Thymus (tissue), 11 donors: Measurements from ENCODE around the gene TM9SF4. TPM values are rescaled to one million over a fixed set of nuclear protein-coding genes. Genes with fewer than 3 reads are reported as not detected.
"Not testable (repeated sequence)": the region's sequence is repeated elsewhere in the genome, so short reads cannot be mapped to it uniquely, and the experiment has no call there.

Source experiments
- DNase-seq, 9 donors: peaks; one replicate each; pipeline ENCODE4 v3.0.0-alpha.2; 2013; ENCODE audit warnings: low spot score in 9 of 9, low read depth in 6 of 9, missing footprints in 1 of 9
- H3K27ac ChIP-seq, 2 donors: one replicate each; pipeline ENCODE4 v1.5.1; 2013; ENCODE audit warnings: control low read depth in 1 of 2, low read depth in 1 of 2, low read length in 1 of 2, mild to moderate bottlenecking in 1 of 2, moderate library complexity in 1 of 2
- H3K27me3 ChIP-seq, 2 donors: one replicate each; pipeline ENCODE4 v1.5.1; 2013; ENCODE audit warnings: low read length in 1 of 2; ENCODE audit not compliant: control insufficient read depth in 2 of 2, insufficient read depth in 1 of 2
- H3K36me3 ChIP-seq, 2 donors: one replicate each; pipeline ENCODE4 v1.5.1; 2013; ENCODE audit warnings: low read length in 1 of 2, mild to moderate bottlenecking in 1 of 2, moderate library complexity in 1 of 2; ENCODE audit not compliant: control insufficient read depth in 2 of 2, insufficient read depth in 2 of 2
- H3K4me1 ChIP-seq, 2 donors: one replicate each; pipeline ENCODE4 v1.5.1; 2013; ENCODE audit warnings: low read length in 2 of 2; ENCODE audit not compliant: control insufficient read depth in 2 of 2, insufficient read depth in 2 of 2
- H3K4me3 ChIP-seq, 2 donors: one replicate each; pipeline ENCODE4 v1.5.1; 2013; ENCODE audit warnings: low read length in 2 of 2, control low read depth in 1 of 2, mild to moderate bottlenecking in 1 of 2
- H3K9me3 ChIP-seq, 2 donors: one replicate each; pipeline ENCODE4 v1.5.1; 2013; ENCODE audit warnings: low read length in 1 of 2, mild to moderate bottlenecking in 1 of 2; ENCODE audit not compliant: control insufficient read depth in 2 of 2, insufficient read depth in 1 of 2
- WGBS: extraction: QIAGEN DNeasy Blood & Tissue Kit; methylation state at CpG from one replicate; pipeline ENCODE4 v1.1.7; 2013; 5-methylcytosine and 5-hydroxymethylcytosine counted together
- polyA plus RNA-seq: library from polyadenylated mRNA; stranded (reverse); fragments of 200-250 nt; gene quantifications from one replicate; pipeline ENCODE4 v1.2.3, GENCODE V29; 2013
- total RNA-seq: library from RNA; stranded (reverse); fragments of 120-200 nt; gene quantifications from one replicate; pipeline ENCODE4 v1.2.4, GENCODE V29; 2013
- donor health status: healthy.

TM9SF4 gene
- total and polyA plus RNA-seq, 2 donors, result 13.6 to 18.7 TPM

DNA sequence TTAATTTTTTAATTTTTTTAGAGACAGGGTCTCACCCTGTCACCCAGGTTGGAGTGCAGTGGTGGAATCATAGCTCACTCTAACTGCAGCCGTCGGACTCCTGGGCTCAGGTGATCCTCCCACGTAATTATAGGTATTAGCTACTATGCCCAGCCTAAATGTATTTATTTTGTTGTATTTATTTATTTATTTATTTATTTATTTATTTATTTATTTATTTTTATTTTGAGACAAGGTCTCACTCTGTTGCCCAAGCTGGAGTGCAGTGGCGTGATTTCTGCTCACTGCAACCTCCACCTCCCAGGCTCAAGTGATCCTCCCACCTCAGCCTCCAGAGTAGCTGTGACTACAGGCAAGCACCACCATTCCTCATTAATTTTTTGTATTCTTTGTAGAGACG is 8.9 kb downstream of the TM9SF4 start:
- DNase-seq, H3K27me3 ChIP-seq, H3K4me1 ChIP-seq, H3K27ac ChIP-seq, H3K36me3 ChIP-seq, H3K4me3 ChIP-seq, H3K9me3 ChIP-seq: not testable (repeated sequence)
- WGBS, result 98% methylated on average over 5 of the region's 5 CpGs

DNA sequence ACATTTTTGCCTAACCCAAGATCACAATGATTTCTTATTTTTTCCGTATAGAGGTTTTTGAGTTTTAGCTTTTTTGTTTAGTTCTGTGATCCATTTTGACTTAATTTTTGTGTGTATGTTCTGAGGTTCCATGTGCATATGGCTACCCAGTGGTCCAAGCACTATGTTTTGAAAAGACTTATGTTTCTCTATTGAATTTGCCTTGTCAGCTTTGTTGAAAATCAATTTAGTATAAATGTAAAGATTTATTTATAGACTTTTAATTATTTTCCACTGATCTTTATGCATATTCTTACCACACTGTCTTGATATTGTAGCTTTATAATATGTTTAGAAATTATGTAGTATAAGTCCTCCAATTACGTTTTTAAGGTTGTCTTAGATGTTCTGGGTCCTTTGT is 10.2 kb downstream of the TM9SF4 start:
- 97% methylated on average over 2 of the region's 2 CpGs for WGBS
- Histone ChIP-seq H3K4me1 (peaks cover 0 to 2% of the 10 kb centered on the region in 2 donors), H3K27me3 (no peaks in the 10 kb centered on the region), H3K36me3 (peaks cover 3 to 9% of the 10 kb centered on the region in 2 donors), H3K9me3 (no peaks in the 10 kb centered on the region), H3K27ac (no peak overlapping the region), H3K4me3 (no peak overlapping the region)
- DNase-seq, result no peak

GRCh38 chr20:32121908-32122307 is 12.4 kb downstream of the TM9SF4 start:
- DNase-seq, H3K27ac ChIP-seq, H3K36me3 ChIP-seq, H3K4me3 ChIP-seq, H3K9me3 ChIP-seq, H3K27me3 ChIP-seq, H3K4me1 ChIP-seq: not testable (repeated sequence)
- WGBS, result 98% methylated on average over 25 of the region's 31 CpGs

DNA sequence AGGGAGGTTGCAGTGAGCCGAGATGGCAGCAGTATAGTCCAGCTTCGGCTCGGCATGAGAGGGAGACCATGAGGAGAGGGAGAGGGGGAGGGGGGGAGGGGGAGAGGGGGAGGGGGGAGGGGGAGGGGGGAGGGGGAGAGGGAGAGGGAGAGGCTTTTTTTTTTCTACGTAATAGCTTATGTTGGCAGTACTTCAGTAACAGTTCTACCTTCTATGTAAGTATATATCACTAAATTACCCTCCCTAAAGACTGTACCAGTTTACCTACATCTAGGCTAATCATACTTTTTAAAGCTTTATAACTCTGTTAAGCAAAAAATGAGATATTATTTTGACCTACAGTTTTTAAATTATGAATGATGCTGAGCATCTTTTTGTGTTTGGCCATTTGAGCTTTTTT is 13.6 kb downstream of the TM9SF4 start:
- 100% methylated on average over 1 of the region's 4 CpGs for WGBS

GRCh38 chr20:32124916-32125454 is 15.5 kb downstream of the TM9SF4 start:
- Histone ChIP-seq H3K4me1 (no peaks in the 10 kb centered on the region), H3K9me3 (no peaks in the 10 kb centered on the region), H3K36me3 (peaks cover 6% of the 10 kb centered on the region in 2 donors), H3K27me3 (no peaks in the 10 kb centered on the region), H3K4me3 (no peak overlapping the region), H3K27ac (no peak overlapping the region)
- WGBS, result 98% methylated on average over 4 of the region's 4 CpGs
- DNase-seq, result no peak

More for the DNA sequence above, 13.6 kb downstream of the TM9SF4 start:
- H3K27ac ChIP-seq, result no peak overlapping the region
- no peak overlapping the region for H3K4me3 ChIP-seq
- H3K27me3 ChIP-seq, result no peaks in the 10 kb centered on the region
- no peaks in the 10 kb centered on the region for H3K4me1 ChIP-seq
- H3K36me3 ChIP-seq, result peaks cover 6% of the 10 kb centered on the region in 2 donors
- H3K9me3 ChIP-seq, result no peaks in the 10 kb centered on the region
- no peak for DNase-seq

- no peak overlapping the region for H3K4me3 ChIP-seq
- no peaks in the 10 kb centered on the region for H3K4me1 ChIP-seq
- 97% methylated on average over 5 of the region's 5 CpGs for WGBS
- no peak for DNase-seq
- no peaks in the 10 kb centered on the region for H3K9me3 ChIP-seq
- no peak overlapping the region for H3K27ac ChIP-seq
- H3K36me3 ChIP-seq, result peaks cover 6% of the 10 kb centered on the region in 2 donors
- H3K27me3 ChIP-seq, result no peaks in the 10 kb centered on the region
These were observed 16.0 kb downstream of the TM9SF4 start for GRCh38 chr20:32125506-32125905.

- H3K36me3 ChIP-seq, result peaks cover 6% of the 10 kb centered on the region in 2 donors
- H3K27me3 ChIP-seq, result no peaks in the 10 kb centered on the region
- no peak for DNase-seq
- no peak overlapping the region for H3K27ac ChIP-seq
- H3K4me3 ChIP-seq, result no peak overlapping the region
- WGBS, result 98% methylated on average over 8 of the region's 8 CpGs
- H3K9me3 ChIP-seq, result no peaks in the 10 kb centered on the region
- H3K4me1 ChIP-seq, result no peaks in the 10 kb centered on the region
These were observed 17.4 kb downstream of the TM9SF4 start for GRCh38 chr20:32126919-32127318.

DNA sequence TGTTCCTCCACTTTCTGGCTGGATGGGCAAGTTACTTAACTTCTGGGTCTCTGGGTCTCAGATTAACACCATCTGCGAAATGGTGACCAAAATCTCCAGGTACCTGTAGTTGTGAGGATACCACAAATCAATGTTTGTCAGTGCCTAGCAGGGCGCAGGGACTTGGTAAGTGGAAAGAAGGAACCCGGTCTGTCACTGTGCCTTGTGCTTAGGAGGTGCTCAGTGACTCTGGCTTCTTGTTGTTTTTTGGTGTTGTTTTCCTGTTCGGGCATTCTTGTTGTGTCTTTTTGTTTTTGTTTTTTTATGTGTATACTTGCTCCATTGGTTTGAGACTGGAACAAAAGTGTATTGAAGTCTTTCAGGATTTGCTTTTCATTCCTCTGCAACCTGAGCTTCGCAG is 17.8 kb downstream of the TM9SF4 start:
- Histone ChIP-seq H3K27ac (no peak overlapping the region), H3K9me3 (no peaks in the 10 kb centered on the region), H3K4me3 (no peak overlapping the region), H3K27me3 (no peaks in the 10 kb centered on the region), H3K36me3 (peaks cover 6% of the 10 kb centered on the region in 2 donors), H3K4me1 (no peaks in the 10 kb centered on the region)
- DNase-seq, result no peak
- WGBS, result 98% methylated on average over 5 of the region's 5 CpGs

GRCh38 chr20:32128167-32128566 is 18.7 kb downstream of the TM9SF4 start:
- over 99% methylated on average over 2 of the region's 2 CpGs for WGBS
- no peak for DNase-seq
- H3K4me1 ChIP-seq, result no peaks in the 10 kb centered on the region
- no peak overlapping the region for H3K27ac ChIP-seq
- no peaks in the 10 kb centered on the region for H3K9me3 ChIP-seq
- H3K36me3 ChIP-seq, result peaks cover 6 to 9% of the 10 kb centered on the region in 2 donors
- H3K4me3 ChIP-seq, result no peak overlapping the region
- no peaks in the 10 kb centered on the region for H3K27me3 ChIP-seq

- no peak overlapping the region for H3K27ac ChIP-seq
- peaks cover 4 to 12% of the 10 kb centered on the region in 2 donors for H3K36me3 ChIP-seq
- no peak for DNase-seq
- H3K27me3 ChIP-seq, result no peaks in the 10 kb centered on the region
- 98% methylated on average over 5 of the region's 5 CpGs for WGBS
- no peak overlapping the region for H3K4me3 ChIP-seq
- H3K9me3 ChIP-seq, result no peaks in the 10 kb centered on the region
- H3K4me1 ChIP-seq, result no peaks in the 10 kb centered on the region
These were observed 20.3 kb downstream of the TM9SF4 start for GRCh38 chr20:32129863-32130262.
